DOHH2 (cell line): Measurements from ENCODE around the gene IWS1.

Source experiments
- EZH2phosphoT487 ChIP-seq: fragments of 200-600 bp; sonication (generic); IDR thresholded peaks from 2 replicates; pipeline ENCODE4 v1.6.1; 2017; ENCODE audit warnings: borderline replicate concordance, mild to moderate bottlenecking, antibody characterized with exemption, low read length, moderate library complexity, mixed read lengths
- TF ChIP-seq, protein P1 (sequence below): fragments of 200-600 bp; sonication (generic); IDR thresholded peaks from one replicate; pipeline ENCODE4 v1.5.1; 2014; ENCODE audit warnings: antibody characterized with exemption, mild to moderate bottlenecking, low read depth, low read length; ENCODE audit not compliant: poor library complexity, severe bottlenecking

DNA sequence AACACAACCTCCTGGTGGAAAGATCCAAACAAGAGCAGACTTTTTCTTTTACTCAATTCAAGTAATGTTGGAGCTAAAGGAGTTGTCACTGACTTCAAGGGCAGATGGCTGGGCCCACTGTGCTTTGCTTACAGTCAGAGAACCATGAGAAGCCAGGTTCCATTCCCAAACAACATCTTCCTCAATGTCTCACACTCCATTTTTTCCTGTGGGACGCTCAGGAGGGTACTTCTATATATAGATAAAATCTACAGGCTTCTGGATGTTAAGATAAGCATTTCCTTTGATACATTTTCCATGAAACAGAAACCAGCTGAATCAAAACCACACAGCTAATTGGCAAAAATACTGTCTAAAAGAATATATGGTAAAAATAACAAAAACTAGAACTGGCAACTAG is 14.4 kb downstream of the IWS1 start:
- TF ChIP-seq, protein P1, sequence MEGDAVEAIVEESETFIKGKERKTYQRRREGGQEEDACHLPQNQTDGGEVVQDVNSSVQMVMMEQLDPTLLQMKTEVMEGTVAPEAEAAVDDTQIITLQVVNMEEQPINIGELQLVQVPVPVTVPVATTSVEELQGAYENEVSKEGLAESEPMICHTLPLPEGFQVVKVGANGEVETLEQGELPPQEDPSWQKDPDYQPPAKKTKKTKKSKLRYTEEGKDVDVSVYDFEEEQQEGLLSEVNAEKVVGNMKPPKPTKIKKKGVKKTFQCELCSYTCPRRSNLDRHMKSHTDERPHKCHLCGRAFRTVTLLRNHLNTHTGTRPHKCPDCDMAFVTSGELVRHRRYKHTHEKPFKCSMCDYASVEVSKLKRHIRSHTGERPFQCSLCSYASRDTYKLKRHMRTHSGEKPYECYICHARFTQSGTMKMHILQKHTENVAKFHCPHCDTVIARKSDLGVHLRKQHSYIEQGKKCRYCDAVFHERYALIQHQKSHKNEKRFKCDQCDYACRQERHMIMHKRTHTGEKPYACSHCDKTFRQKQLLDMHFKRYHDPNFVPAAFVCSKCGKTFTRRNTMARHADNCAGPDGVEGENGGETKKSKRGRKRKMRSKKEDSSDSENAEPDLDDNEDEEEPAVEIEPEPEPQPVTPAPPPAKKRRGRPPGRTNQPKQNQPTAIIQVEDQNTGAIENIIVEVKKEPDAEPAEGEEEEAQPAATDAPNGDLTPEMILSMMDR, result no peak
- TF ChIP-seq EZH2phosphoT487, result no peak
